Measurements from ENCODE around the gene ITGB1BP1. TPM values are rescaled to one million over a fixed set of nuclear protein-coding genes. Genes with fewer than 3 reads are reported as not detected.

Gene ITGB1BP1
- total and polyA plus RNA-seq, 7 donors: 24.3 to 99.7 (median 56.8) TPM

GRCh38 chr2:9405636-9406035, 17.7 kb downstream of the ITGB1BP1 start:
- intact Hi-C loops (cut with DNase I): no loop called here
- no peak overlapping the region for H3K4me3 ChIP-seq
- H3K36me3 ChIP-seq: peaks cover 0 to 50% (median 9%) of the 10 kb centered on the region in 4 donors
- TF ChIP-seq POLR2A (IDR thresholded peaks at IDR 0.05): no peak
- no peak for TF ChIP-seq POLR2AphosphoS5 (IDR thresholded peaks at IDR 0.05)
- TF ChIP-seq EP300 (IDR thresholded peaks at IDR 0.05): no peak
- TF ChIP-seq CTCF (IDR thresholded peaks at IDR 0.05): no peak
- DNase-seq: no peak
- 98 to 99% methylated on average over 2 of the region's 2 CpGs for WGBS, 2 donors
- H3K9me3 ChIP-seq: no peaks in the 10 kb centered on the region
- no peaks in the 10 kb centered on the region for H3K27me3 ChIP-seq
- H3K4me1 ChIP-seq: peaks cover 0 to 38% (median 34%) of the 10 kb centered on the region in 4 donors
- H3K27ac ChIP-seq: no peak overlapping the region

DNA sequence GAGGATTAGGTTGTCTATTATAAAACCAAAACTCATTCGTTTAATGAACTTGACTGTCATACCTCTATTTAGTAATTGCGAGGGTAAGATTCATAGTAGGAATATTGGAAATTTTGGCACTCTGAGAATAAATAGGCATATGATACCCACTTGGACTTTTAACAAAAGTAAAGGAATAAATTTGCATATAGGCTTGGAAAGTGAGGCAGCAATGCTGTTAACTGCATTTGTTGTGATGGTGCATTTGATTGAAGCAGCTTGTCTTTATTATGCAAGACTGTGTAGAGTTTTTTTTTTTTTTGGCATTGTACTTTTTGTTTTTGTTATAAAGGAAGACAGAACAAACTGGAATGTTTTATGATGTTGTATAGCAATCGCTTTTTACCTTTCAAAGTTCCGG, 18.9 kb downstream of the ITGB1BP1 start:
- peaks cover 0 to 42% (median 6%) of the 10 kb centered on the region in 4 donors for H3K36me3 ChIP-seq
- intact Hi-C loops (cut with DNase I): no loop called here
- WGBS, 2 donors: 46 to 72% methylated on average over 4 of the region's 4 CpGs
- H3K4me3 ChIP-seq: no peak overlapping the region
- DNase-seq: no peak
- H3K4me1 ChIP-seq: peaks cover 0 to 43% (median 37%) of the 10 kb centered on the region in 4 donors
- H3K9me3 ChIP-seq: no peaks in the 10 kb centered on the region
- peak overlapping the region in 3 of 4 donors; percentile 15 to 32 (median 21) for H3K27ac ChIP-seq
- TF ChIP-seq CTCF (IDR thresholded peaks at IDR 0.05) (no peak), POLR2A (IDR thresholded peaks at IDR 0.05) (no peak), EP300 (IDR thresholded peaks at IDR 0.05) (no peak), POLR2AphosphoS5 (IDR thresholded peaks at IDR 0.05) (no peak)
- H3K27me3 ChIP-seq: no peaks in the 10 kb centered on the region

DNA sequence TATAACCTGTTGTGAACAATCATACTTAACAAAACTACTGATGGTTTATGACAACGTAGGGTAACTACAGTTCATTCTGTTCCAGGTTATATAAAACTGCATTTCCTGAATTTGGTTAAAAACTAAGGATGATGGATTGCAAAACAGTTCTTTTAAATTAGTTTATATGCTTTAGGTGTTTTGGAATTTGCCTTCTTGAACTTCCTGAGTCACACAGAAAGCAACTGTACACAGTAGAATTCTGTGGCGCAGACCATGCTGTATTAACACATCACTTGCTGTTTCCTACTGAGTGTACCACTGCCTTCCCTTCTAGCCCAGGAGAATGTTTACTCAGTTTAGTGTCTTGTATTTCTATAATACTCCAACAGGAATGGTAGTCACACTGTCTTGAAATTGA, 19.4 kb downstream of the ITGB1BP1 start:
- no peak for TF ChIP-seq CTCF (IDR thresholded peaks at IDR 0.05)
- TF ChIP-seq POLR2AphosphoS5 (IDR thresholded peaks at IDR 0.05): no peak
- TF ChIP-seq POLR2A (IDR thresholded peaks at IDR 0.05): no peak
- no peak for TF ChIP-seq EP300 (IDR thresholded peaks at IDR 0.05)
- H3K36me3 ChIP-seq: peaks cover 0 to 37% (median 6%) of the 10 kb centered on the region in 4 donors
- peak; percentile 9 for DNase-seq
- peaks cover 0 to 46% (median 37%) of the 10 kb centered on the region in 4 donors for H3K4me1 ChIP-seq
- WGBS, 2 donors: 41 to 62% methylated on average over 2 of the region's 2 CpGs
- intact Hi-C loops (cut with DNase I): no loop called here
- H3K27me3 ChIP-seq: no peaks in the 10 kb centered on the region
- H3K4me3 ChIP-seq: no peak overlapping the region
- no peaks in the 10 kb centered on the region for H3K9me3 ChIP-seq
- H3K27ac ChIP-seq: peak overlapping the region in 3 of 4 donors; percentile 15 to 32 (median 21)

- WGBS, 2 donors: 92 to 94% methylated on average over 19 of the region's 19 CpGs
- Histone ChIP-seq H3K4me3 (no peak overlapping the region), H3K27ac (peak overlapping the region in 2 of 4 donors; percentile 1 to 11), H3K9me3 (no peaks in the 10 kb centered on the region), H3K36me3 (peaks cover 0 to 35% (median 6%) of the 10 kb centered on the region in 4 donors), H3K4me1 (peaks cover 0 to 43% (median 30%) of the 10 kb centered on the region in 4 donors), H3K27me3 (no peaks in the 10 kb centered on the region)
- intact Hi-C loops (cut with DNase I): no loop called here
- TF ChIP-seq POLR2A (IDR thresholded peaks at IDR 0.05) (no peak), CTCF (IDR thresholded peaks at IDR 0.05) (no peak), EP300 (IDR thresholded peaks at IDR 0.05) (no peak), POLR2AphosphoS5 (IDR thresholded peaks at IDR 0.05) (no peak)
- peak; percentile 52 for DNase-seq
Observed at GRCh38 chr2:9401646-9402371, 21.5 kb downstream of the ITGB1BP1 start.

All from sigmoid colon (tissue), 7 donors.